ENCODE data around the gene DGKH.
A peak's percentile ranks its signal among the peaks of the same experiment; 100 is the strongest.

DGKH gene

GRCh38 chr13:42239161-42239560 is 190.7 kb downstream of the DGKH start:
- no peak for DNase-seq

GRCh38 chr13:42239644-42240043 is 191.2 kb downstream of the DGKH start:
- no peak for DNase-seq

- DNase-seq, result no peak
Observed at GRCh38 chr13:42246541-42246940, 198.1 kb downstream of the DGKH start.

- no peak for DNase-seq
Observed at GRCh38 chr13:42247883-42248282, 199.4 kb downstream of the DGKH start.

- no peak for DNase-seq
Observed at GRCh38 chr13:42255886-42256285, 207.4 kb downstream of the DGKH start.

- DNase-seq, result no peak
Observed at GRCh38 chr13:42258747-42259146, 210.3 kb downstream of the DGKH start.

GRCh38 chr13:42259515-42259914 is 211.1 kb downstream of the DGKH start:
- no peak for DNase-seq

GRCh38 chr13:42260903-42261654 is 212.6 kb downstream of the DGKH start:
- no peak for DNase-seq

GRCh38 chr13:42266473-42266872 is 218.0 kb downstream of the DGKH start:
- DNase-seq, result no peak

- DNase-seq, result no peak
Observed at GRCh38 chr13:42270160-42270856, 221.9 kb downstream of the DGKH start.

GRCh38 chr13:42270857-42271215 is 222.4 kb downstream of the DGKH start:
- DNase-seq, result no peak

GRCh38 chr13:42271337-42272114 is 223.1 kb downstream of the DGKH start:
- DNase-seq, result peak; percentile 99

- DNase-seq, result no peak
Observed at GRCh38 chr13:42272115-42272803, 223.8 kb downstream of the DGKH start, which contains the start of gene AKAP11. Gene AKAP11, plus strand, starts transcription at chr13:42272152. Its CDS starts 14,197 bp downstream, at chr13:42286349.

- no peak for DNase-seq
Observed at GRCh38 chr13:42272804-42273175, 224.3 kb downstream of the DGKH start.

GRCh38 chr13:42274386-42275097 is 226.1 kb downstream of the DGKH start:
- DNase-seq, result no peak

- peak; percentile 93 for DNase-seq
Observed at GRCh38 chr13:42275098-42275471, 226.6 kb downstream of the DGKH start.

- DNase-seq, result no peak
Observed at GRCh38 chr13:42275506-42275905, 227.1 kb downstream of the DGKH start.

GRCh38 chr13:42276683-42277082 is 228.2 kb downstream of the DGKH start:
- DNase-seq, result no peak

- DNase-seq, result no peak
Observed at GRCh38 chr13:42277618-42278276, 229.3 kb downstream of the DGKH start.

GRCh38 chr13:42279080-42279479 is 230.6 kb downstream of the DGKH start:
- peak; percentile 74 for DNase-seq

- DNase-seq, result no peak
Observed at GRCh38 chr13:42279986-42280385, 231.5 kb downstream of the DGKH start.

- peak; percentile 27 for DNase-seq
Observed at GRCh38 chr13:42280537-42280936, 232.1 kb downstream of the DGKH start.

Data from MV-4-11 (cell line).